NCI-H82 treated with DMSO at 0.1 percent for 48 hours (cell line): ENCODE measurements around the gene MAPK1IP1L.

Experiments used
- DNase-seq: peaks from one replicate; lab custom pipeline; 2025; ENCODE audit not compliant: unreplicated experiment; lab: John Stamatoyannopoulos, UW

Gene MAPK1IP1L

GRCh38 chr14:55094292-55095157 is 43.1 kb downstream of the MAPK1IP1L start:
- no peak for DNase-seq

GRCh38 chr14:55097881-55098560 is 46.6 kb downstream of the MAPK1IP1L start:
- no peak for DNase-seq

GRCh38 chr14:55098561-55098898 is 47.1 kb downstream of the MAPK1IP1L start:
- no peak for DNase-seq

- no peak for DNase-seq
Observed at GRCh38 chr14:55099756-55100155, 48.3 kb downstream of the MAPK1IP1L start.

GRCh38 chr14:55101698-55102097 is 50.3 kb downstream of the MAPK1IP1L start:
- DNase-seq: no peak

- DNase-seq: no peak
Observed at GRCh38 chr14:55102141-55102621, 50.7 kb downstream of the MAPK1IP1L start.

- DNase-seq: no peak
Observed at GRCh38 chr14:55103005-55103640, 51.7 kb downstream of the MAPK1IP1L start.

- no peak for DNase-seq
Observed at GRCh38 chr14:55103971-55104954, 52.8 kb downstream of the MAPK1IP1L start.

- no peak for DNase-seq
Observed at GRCh38 chr14:55105991-55106390, 54.5 kb downstream of the MAPK1IP1L start.

GRCh38 chr14:55107766-55108554 is 56.5 kb downstream of the MAPK1IP1L start:
- no peak for DNase-seq

GRCh38 chr14:55109836-55110235 is 58.4 kb downstream of the MAPK1IP1L start:
- no peak for DNase-seq

GRCh38 chr14:55111122-55111708 is 59.8 kb downstream of the MAPK1IP1L start:
- DNase-seq: no peak

- no peak for DNase-seq
Observed at GRCh38 chr14:55114720-55115119, 63.3 kb downstream of the MAPK1IP1L start.

GRCh38 chr14:55115460-55115859 is 64.0 kb downstream of the MAPK1IP1L start:
- no peak for DNase-seq

- no peak for DNase-seq
Observed at GRCh38 chr14:55115861-55116245, 64.4 kb downstream of the MAPK1IP1L start.

GRCh38 chr14:55116246-55117030 is 65.0 kb downstream of the MAPK1IP1L start:
- DNase-seq: no peak

- no peak for DNase-seq
Observed at GRCh38 chr14:55117803-55118441, 66.5 kb downstream of the MAPK1IP1L start.

- DNase-seq: no peak
Observed at GRCh38 chr14:55118761-55119160, 67.3 kb downstream of the MAPK1IP1L start.
